Osteocyte (in vitro differentiated cells): ENCODE measurements around the gene OR4D1. TPM values are rescaled to one million over a fixed set of nuclear protein-coding genes. Genes with fewer than 3 reads are reported as not detected.
A peak's percentile ranks its signal among the peaks of the same experiment; 100 is the strongest.

Experiments used
- DNase-seq: peaks from one replicate; pipeline ENCODE4 v3.0.0; 2021; ENCODE audit warnings: mixed read lengths; ENCODE audit not compliant: unreplicated experiment; ENCODE audit errors: extremely low spot score
- H3K27ac Mint-ChIP-seq: one replicate; pipeline ENCODE4 v1.8.0; 2021; ENCODE audit warnings: mild to moderate bottlenecking, mixed read lengths; ENCODE audit not compliant: unreplicated experiment
- H3K27me3 Mint-ChIP-seq: one replicate; pipeline ENCODE4 v1.8.0; 2021; ENCODE audit warnings: mixed read lengths; ENCODE audit not compliant: unreplicated experiment
- H3K36me3 Mint-ChIP-seq: one replicate; pipeline ENCODE4 v1.8.0; 2021; ENCODE audit warnings: mixed read lengths; ENCODE audit not compliant: unreplicated experiment
- H3K4me1 Mint-ChIP-seq: one replicate; pipeline ENCODE4 v1.8.0; 2021; ENCODE audit warnings: mixed read lengths; ENCODE audit not compliant: unreplicated experiment
- H3K4me3 Mint-ChIP-seq: one replicate; pipeline ENCODE4 v1.8.0; 2021; ENCODE audit warnings: mild to moderate bottlenecking, moderate library complexity, mixed read lengths; ENCODE audit not compliant: unreplicated experiment
- H3K9me3 Mint-ChIP-seq: one replicate; pipeline ENCODE4 v1.8.0; 2021; ENCODE audit warnings: mixed read lengths; ENCODE audit not compliant: unreplicated experiment
- CTCF ChIP-seq: fragments of 200-600 bp; sonication (generic); IDR thresholded peaks from 2 replicates; pipeline ENCODE4 v1.5.0; 2021; ENCODE audit warnings: antibody characterized with exemption, mild to moderate bottlenecking, moderate library complexity
- total RNA-seq: library from RNA; stranded (reverse); gene quantifications from 2 replicates; pipeline ENCODE4 v1.2.1, GENCODE V29; 2021

Gene OR4D1
- total RNA-seq, 1 donor from 2014 or later: 0.11 TPM

- TF ChIP-seq CTCF: no peak
- H3K27me3 Mint-ChIP-seq: peaks cover 19% of the 10 kb centered on the region
- no peaks in the 10 kb centered on the region for H3K4me1 Mint-ChIP-seq
- no peaks in the 10 kb centered on the region for H3K9me3 Mint-ChIP-seq
- no peak for DNase-seq
- H3K4me3 Mint-ChIP-seq: no peak overlapping the region
- H3K27ac Mint-ChIP-seq: no peak overlapping the region
- no peaks in the 10 kb centered on the region for H3K36me3 Mint-ChIP-seq
Measured at GRCh38 chr17:58174871-58175270, 26.7 kb downstream of the OR4D1 start.

- no peaks in the 10 kb centered on the region for H3K36me3 Mint-ChIP-seq
- DNase-seq: peak; percentile 6
- H3K27ac Mint-ChIP-seq: no peak overlapping the region
- peaks cover 9% of the 10 kb centered on the region for H3K27me3 Mint-ChIP-seq
- H3K4me1 Mint-ChIP-seq: no peaks in the 10 kb centered on the region
- no peak for TF ChIP-seq CTCF
- H3K4me3 Mint-ChIP-seq: no peak overlapping the region
- H3K9me3 Mint-ChIP-seq: no peaks in the 10 kb centered on the region
Measured at GRCh38 chr17:58176200-58176599, 28.0 kb downstream of the OR4D1 start.

GRCh38 chr17:58181796-58182195, 33.6 kb downstream of the OR4D1 start:
- no peak overlapping the region for H3K4me3 Mint-ChIP-seq
- no peaks in the 10 kb centered on the region for H3K4me1 Mint-ChIP-seq

DNA sequence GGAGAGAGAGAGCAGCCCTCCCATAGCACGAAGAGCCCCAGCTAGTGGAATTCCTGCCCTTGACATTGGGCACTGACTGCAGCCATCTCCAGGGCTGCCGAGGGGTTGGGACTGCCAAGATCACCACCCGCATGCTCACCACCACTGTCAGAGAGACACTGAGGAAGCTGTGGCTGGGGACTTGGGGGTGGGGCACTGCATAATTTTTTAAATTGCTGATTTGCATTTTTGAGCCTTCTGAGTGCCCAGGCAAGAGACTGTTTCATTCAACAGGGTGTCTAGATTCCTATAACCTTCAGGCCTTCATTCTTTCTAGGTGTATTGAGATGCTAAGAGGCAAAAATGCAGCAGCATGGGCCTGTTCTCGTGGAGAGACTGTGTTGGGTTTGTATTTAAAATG, 35.3 kb downstream of the OR4D1 start:
- Mint-ChIP-seq H3K9me3 (no peaks in the 10 kb centered on the region), H3K36me3 (no peaks in the 10 kb centered on the region), H3K27ac (no peak overlapping the region), H3K4me3 (no peak overlapping the region), H3K27me3 (peaks cover 8% of the 10 kb centered on the region), H3K4me1 (no peaks in the 10 kb centered on the region)
- no peak for TF ChIP-seq CTCF
- peak; percentile 64 for DNase-seq

More at GRCh38 chr17:58181796-58182195, 33.6 kb downstream of the OR4D1 start:
- H3K27me3 Mint-ChIP-seq: peaks cover 2% of the 10 kb centered on the region
- no peaks in the 10 kb centered on the region for H3K36me3 Mint-ChIP-seq
- TF ChIP-seq CTCF: no peak
- no peak overlapping the region for H3K27ac Mint-ChIP-seq
- DNase-seq: peak; percentile 42
- no peaks in the 10 kb centered on the region for H3K9me3 Mint-ChIP-seq

- Mint-ChIP-seq H3K27me3 (peaks cover 8% of the 10 kb centered on the region), H3K4me1 (no peaks in the 10 kb centered on the region), H3K27ac (no peak overlapping the region), H3K9me3 (no peaks in the 10 kb centered on the region), H3K36me3 (no peaks in the 10 kb centered on the region), H3K4me3 (no peak overlapping the region)
- no peak for TF ChIP-seq CTCF
- no peak for DNase-seq
Measured at GRCh38 chr17:58184308-58184985, 36.3 kb downstream of the OR4D1 start.
